ENCODE data around the gene ZBTB34. TPM values are rescaled to one million over a fixed set of nuclear protein-coding genes. Genes with fewer than 3 reads are reported as not detected.

The ZBTB34 gene
- total and polyA plus RNA-seq, 2 of the 4 experiments (the other 2 are of a cell fraction), result 2.7 to 3.1 TPM

DNA sequence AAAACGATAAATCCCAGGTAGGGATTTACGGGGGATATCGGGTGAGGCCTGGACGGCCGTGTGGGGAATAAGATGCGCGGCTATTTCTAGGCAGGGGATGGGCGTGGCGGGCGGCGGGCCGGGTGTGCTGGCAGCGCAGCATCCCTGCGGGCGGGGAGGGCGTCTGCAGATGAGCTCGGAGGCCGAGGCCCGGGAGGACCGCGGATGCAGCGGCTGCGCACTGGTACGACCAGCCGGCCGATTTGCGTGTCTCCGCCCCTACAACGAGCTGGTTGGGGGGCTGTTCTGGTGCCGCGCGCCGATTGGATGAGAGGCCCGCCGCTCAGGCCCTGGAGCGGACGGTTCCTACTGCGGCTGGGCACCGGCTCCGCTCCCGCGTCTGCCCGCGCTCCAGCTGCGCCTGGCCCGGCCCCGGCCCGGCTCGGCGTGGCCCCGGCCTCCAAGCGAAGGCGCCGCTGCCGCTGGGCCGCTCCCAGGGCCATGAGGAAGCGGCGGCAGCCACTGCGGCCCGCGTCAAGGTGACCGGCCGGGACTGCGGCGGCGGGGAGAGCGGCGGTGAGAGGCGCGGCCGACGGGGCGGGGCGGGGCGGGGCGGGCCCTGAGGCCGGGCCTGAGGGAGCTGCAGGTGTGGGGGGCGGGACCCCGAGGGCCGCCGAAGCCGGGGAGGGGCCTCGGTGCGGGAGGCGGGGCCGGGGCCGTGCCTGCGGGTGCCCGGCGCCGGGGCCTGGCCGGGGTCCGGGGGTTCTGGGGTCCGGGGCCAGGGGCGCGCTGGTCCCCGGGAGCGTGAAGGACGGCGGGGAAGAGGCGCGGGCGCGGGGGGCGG lies 54.2 kb downstream of the ZBTB34 start, which contains the start of gene RALGPS1:
RALGPS1 (plus strand) TSS at position 325 of the 823 bp plus-strand sequence. CDS start 47,508 bp downstream, outside the sequence.
- Histone ChIP-seq H3K9me1 (ENCODE audit: insufficient read depth, low read length) (no peaks in the 10 kb centered on the region), H3K36me3 (ENCODE audit: control insufficient read depth, insufficient read depth, low read length) (no peaks in the 10 kb centered on the region), H4K8ac (ENCODE audit: low read depth in 2 of 2, low read length in 2 of 2) (peak within 1 kb of the TSS in 1 of 2 experiments; percentile 65; a peak in 2 of 4 replicates), H3K4me3 (ENCODE audit: insufficient read depth, low read depth, low read length) (peak within 1 kb of the TSS; percentile 81), H2BK20ac (ENCODE audit: low read depth, low read length) (no peak within 1 kb of the TSS), H3K9me3 (ENCODE audit: control insufficient read depth, insufficient read depth, low read length) (no peaks in the 10 kb centered on the region), H3K9ac (ENCODE audit: low read depth, low read length) (no peak within 1 kb of the TSS), H3K27me3 (ENCODE audit: control insufficient read depth, insufficient read depth, low read length) (peaks cover 4% of the 10 kb centered on the region; the same call in 1 of the 2 replicates), H2BK5ac (ENCODE audit: low read depth, low read length, poor library complexity, severe bottlenecking) (no peak within 1 kb of the TSS), H3K79me1 (ENCODE audit: low read depth in 1 of 2, low read length in 2 of 2) (no peaks in the 10 kb centered on the region), H3K23ac (ENCODE audit: low read depth, low read length) (peak within 1 kb of the TSS; percentile 24; the same call in 1 of the 2 replicates), H3K4ac (ENCODE audit: low read depth, low read length) (no peak within 1 kb of the TSS), H3K27ac (ENCODE audit: insufficient read depth, low read length) (no peak within 1 kb of the TSS; the same call in 1 of the 2 replicates), H2AK9ac (replicated peaks; ENCODE audit: low read depth, low read length, poor library complexity) (peak within 1 kb of the TSS; percentile 59), H3K4me2 (ENCODE audit: low read depth, low read length) (peak within 1 kb of the TSS; percentile 86), H3K18ac (ENCODE audit: low read depth, low read length) (no peak within 1 kb of the TSS), H2AFZ (replicated peaks; ENCODE audit: low read length, poor library complexity) (peak within 1 kb of the TSS; percentile 89), H2AK5ac (ENCODE audit: low read depth, low read length) (no peak within 1 kb of the TSS), H4K20me1 (ENCODE audit: insufficient read depth, low read length) (no peaks in the 10 kb centered on the region), H2BK15ac (ENCODE audit: low read depth, low read length) (no peak within 1 kb of the TSS), H4K5ac (ENCODE audit: low read depth, low read length) (no peak within 1 kb of the TSS), H2BK120ac (ENCODE audit: low read depth, low read length) (no peak within 1 kb of the TSS), H3K14ac (replicated peaks; ENCODE audit: low read depth, low read length) (no peak within 1 kb of the TSS), H3K4me1 (ENCODE audit: control insufficient read depth, insufficient read depth, low read length) (peaks cover 3% of the 10 kb centered on the region; the same call in 1 of the 2 replicates), H4K91ac (ENCODE audit: insufficient read depth, low read depth, low read length) (no peak within 1 kb of the TSS), H3K56ac (ENCODE audit: extremely low read depth, insufficient read depth, low read length) (no peak within 1 kb of the TSS)
- dilution Hi-C loops (cut with HindIII; ENCODE audit: low sequenced_read_pairs, unreplicated experiment), result no loop called here
- BruUV-seq (replicated peaks), result no TSS peak
- ATAC-seq (ENCODE audit: low read depth) (peak; percentile 100), DNase-seq (peak; percentile 94)
- in situ Hi-C loops (cut with MboI; ENCODE audit: low sequenced_read_pairs), result no loop called here
- POLR2A ChIA-PET (ENCODE audit: unreplicated experiment), result no interaction called here
- intact Hi-C loops (cut with micrococcal nuclease), result no loop called here
- 0% methylated on average over 29 of the region's 105 CpGs; no CpG with 5 or more reads in 1 of the 2 experiments for WGBS, 2 experiments (ENCODE audit: extremely low coverage in 2 of 2, insufficient read length in 1 of 2)
- CTCF ChIA-PET, result interaction anchor here (0.6 kb wide), 1 partner anchor 330 kb away, joined by 3 read pairs; no protein-coding TSS in a partner anchor
- TF ChIP-seq BHLHE40 (IDR thresholded peaks at IDR 0.05; ENCODE audit: low read depth, low read length) (no peak), RAD21 (IDR thresholded peaks at IDR 0.05; ENCODE audit: low read length) (no peak), MAFK (IDR thresholded peaks at IDR 0.05; ENCODE audit: low read depth, low read length) (no peak), CEBPB (IDR thresholded peaks at IDR 0.05; ENCODE audit: low read depth, low read length) (no peak), MAZ (IDR thresholded peaks at IDR 0.05; ENCODE audit: borderline replicate concordance, low read depth, low read length) (no peak; the same call in 1 of the 2 replicates), SMC3 (IDR thresholded peaks at IDR 0.05; ENCODE audit: low read depth, low read length) (no peak), RCOR1 (IDR thresholded peaks at IDR 0.05; ENCODE audit: insufficient replicate concordance, low read length) (no peak), MXI1 (IDR thresholded peaks at IDR 0.05; ENCODE audit: borderline replicate concordance, low read depth, low read length) (peak; percentile 19; the same call in 1 of the 2 replicates), NFE2L2 (IDR thresholded peaks at IDR 0.05; ENCODE audit: low read depth, low read length) (no peak), FOS (IDR thresholded peaks at IDR 0.05; ENCODE audit: low read depth, low read length) (peak; percentile 44; the same call in 1 of the 2 replicates), POLR2A (IDR thresholded peaks at IDR 0.05; ENCODE audit: low read depth, low read length) (no peak)
- TF ChIP-seq, protein P1, sequence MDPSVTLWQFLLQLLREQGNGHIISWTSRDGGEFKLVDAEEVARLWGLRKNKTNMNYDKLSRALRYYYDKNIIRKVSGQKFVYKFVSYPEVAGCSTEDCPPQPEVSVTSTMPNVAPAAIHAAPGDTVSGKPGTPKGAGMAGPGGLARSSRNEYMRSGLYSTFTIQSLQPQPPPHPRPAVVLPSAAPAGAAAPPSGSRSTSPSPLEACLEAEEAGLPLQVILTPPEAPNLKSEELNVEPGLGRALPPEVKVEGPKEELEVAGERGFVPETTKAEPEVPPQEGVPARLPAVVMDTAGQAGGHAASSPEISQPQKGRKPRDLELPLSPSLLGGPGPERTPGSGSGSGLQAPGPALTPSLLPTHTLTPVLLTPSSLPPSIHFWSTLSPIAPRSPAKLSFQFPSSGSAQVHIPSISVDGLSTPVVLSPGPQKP (IDR thresholded peaks at IDR 0.05; ENCODE audit: borderline replicate concordance, low read depth, low read length), result no peak
- TF ChIP-seq, protein P2, sequence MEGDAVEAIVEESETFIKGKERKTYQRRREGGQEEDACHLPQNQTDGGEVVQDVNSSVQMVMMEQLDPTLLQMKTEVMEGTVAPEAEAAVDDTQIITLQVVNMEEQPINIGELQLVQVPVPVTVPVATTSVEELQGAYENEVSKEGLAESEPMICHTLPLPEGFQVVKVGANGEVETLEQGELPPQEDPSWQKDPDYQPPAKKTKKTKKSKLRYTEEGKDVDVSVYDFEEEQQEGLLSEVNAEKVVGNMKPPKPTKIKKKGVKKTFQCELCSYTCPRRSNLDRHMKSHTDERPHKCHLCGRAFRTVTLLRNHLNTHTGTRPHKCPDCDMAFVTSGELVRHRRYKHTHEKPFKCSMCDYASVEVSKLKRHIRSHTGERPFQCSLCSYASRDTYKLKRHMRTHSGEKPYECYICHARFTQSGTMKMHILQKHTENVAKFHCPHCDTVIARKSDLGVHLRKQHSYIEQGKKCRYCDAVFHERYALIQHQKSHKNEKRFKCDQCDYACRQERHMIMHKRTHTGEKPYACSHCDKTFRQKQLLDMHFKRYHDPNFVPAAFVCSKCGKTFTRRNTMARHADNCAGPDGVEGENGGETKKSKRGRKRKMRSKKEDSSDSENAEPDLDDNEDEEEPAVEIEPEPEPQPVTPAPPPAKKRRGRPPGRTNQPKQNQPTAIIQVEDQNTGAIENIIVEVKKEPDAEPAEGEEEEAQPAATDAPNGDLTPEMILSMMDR (conservative IDR thresholded peaks at IDR 0.05; ENCODE audit: low read depth, low read length), result no peak
- TF ChIP-seq, protein P3, sequence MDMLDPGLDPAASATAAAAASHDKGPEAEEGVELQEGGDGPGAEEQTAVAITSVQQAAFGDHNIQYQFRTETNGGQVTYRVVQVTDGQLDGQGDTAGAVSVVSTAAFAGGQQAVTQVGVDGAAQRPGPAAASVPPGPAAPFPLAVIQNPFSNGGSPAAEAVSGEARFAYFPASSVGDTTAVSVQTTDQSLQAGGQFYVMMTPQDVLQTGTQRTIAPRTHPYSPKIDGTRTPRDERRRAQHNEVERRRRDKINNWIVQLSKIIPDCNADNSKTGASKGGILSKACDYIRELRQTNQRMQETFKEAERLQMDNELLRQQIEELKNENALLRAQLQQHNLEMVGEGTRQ (IDR thresholded peaks at IDR 0.05; ENCODE audit: low read depth, low read length), result no peak
